ENCODE data around the gene CDH23.
A peak's percentile ranks its signal among the peaks of the same experiment; 100 is the strongest.

The CDH23 gene

GRCh38 chr10:71810048-71810750 lies 413.5 kb downstream of the CDH23 start:
- DNase-seq, result peak; percentile 54

- no peak for DNase-seq
Observed at GRCh38 chr10:71811351-71811750, 414.6 kb downstream of the CDH23 start.

GRCh38 chr10:71812016-71812912 lies 415.5 kb downstream of the CDH23 start:
- DNase-seq, result peak; percentile 87

GRCh38 chr10:71812913-71813590 lies 416.3 kb downstream of the CDH23 start:
- no peak for DNase-seq

- no peak for DNase-seq
Observed at GRCh38 chr10:71814922-71815411, 418.2 kb downstream of the CDH23 start.

- no peak for DNase-seq
Observed at GRCh38 chr10:71815515-71816130, 418.9 kb downstream of the CDH23 start.

- DNase-seq, result no peak
Observed at GRCh38 chr10:71816421-71816851, 419.7 kb downstream of the CDH23 start.

GRCh38 chr10:71816936-71817618 lies 420.4 kb downstream of the CDH23 start:
- no peak for DNase-seq

GRCh38 chr10:71817831-71818655 lies 421.3 kb downstream of the CDH23 start:
- no peak for DNase-seq

- DNase-seq, result no peak
Observed at GRCh38 chr10:71818674-71819260, 422.0 kb downstream of the CDH23 start.

- no peak for DNase-seq
Observed at GRCh38 chr10:71819441-71819861, 422.7 kb downstream of the CDH23 start.

GRCh38 chr10:71819985-71820384 lies 423.3 kb downstream of the CDH23 start:
- no peak for DNase-seq

- DNase-seq, result no peak
Observed at GRCh38 chr10:71820966-71821365, 424.2 kb downstream of the CDH23 start.

- peak; percentile 43 for DNase-seq
Observed at GRCh38 chr10:71821909-71822763, 425.4 kb downstream of the CDH23 start.

- DNase-seq, result no peak
Observed at GRCh38 chr10:71823356-71823755, 426.6 kb downstream of the CDH23 start.

GRCh38 chr10:71824333-71824732 lies 427.6 kb downstream of the CDH23 start:
- no peak for DNase-seq

GRCh38 chr10:71825217-71825616 lies 428.5 kb downstream of the CDH23 start:
- no peak for DNase-seq

- DNase-seq, result no peak
Observed at GRCh38 chr10:71827852-71828251, 431.1 kb downstream of the CDH23 start.

- DNase-seq, result no peak
Observed at GRCh38 chr10:71828702-71829101, 432.0 kb downstream of the CDH23 start.

GRCh38 chr10:71829171-71829570 lies 432.5 kb downstream of the CDH23 start:
- DNase-seq, result peak; percentile 86
